GM12875 (cell line): ENCODE results near the gene TCL1A.

ENCODE experiments used
- H3K4me3 ChIP-seq: one replicate; pipeline ENCODE4 v1.5.1; 2011; ENCODE audit warnings: low read depth, low read length, control low read depth
- TF ChIP-seq, protein P1 (sequence below): IDR thresholded peaks from 2 replicates; pipeline ENCODE4 v1.5.1; 2011; ENCODE audit warnings: low read depth, mild to moderate bottlenecking, control low read depth, inconsistent platforms, low read length, moderate library complexity, borderline replicate concordance; ENCODE audit not compliant: insufficient read depth

The TCL1A gene

DNA sequence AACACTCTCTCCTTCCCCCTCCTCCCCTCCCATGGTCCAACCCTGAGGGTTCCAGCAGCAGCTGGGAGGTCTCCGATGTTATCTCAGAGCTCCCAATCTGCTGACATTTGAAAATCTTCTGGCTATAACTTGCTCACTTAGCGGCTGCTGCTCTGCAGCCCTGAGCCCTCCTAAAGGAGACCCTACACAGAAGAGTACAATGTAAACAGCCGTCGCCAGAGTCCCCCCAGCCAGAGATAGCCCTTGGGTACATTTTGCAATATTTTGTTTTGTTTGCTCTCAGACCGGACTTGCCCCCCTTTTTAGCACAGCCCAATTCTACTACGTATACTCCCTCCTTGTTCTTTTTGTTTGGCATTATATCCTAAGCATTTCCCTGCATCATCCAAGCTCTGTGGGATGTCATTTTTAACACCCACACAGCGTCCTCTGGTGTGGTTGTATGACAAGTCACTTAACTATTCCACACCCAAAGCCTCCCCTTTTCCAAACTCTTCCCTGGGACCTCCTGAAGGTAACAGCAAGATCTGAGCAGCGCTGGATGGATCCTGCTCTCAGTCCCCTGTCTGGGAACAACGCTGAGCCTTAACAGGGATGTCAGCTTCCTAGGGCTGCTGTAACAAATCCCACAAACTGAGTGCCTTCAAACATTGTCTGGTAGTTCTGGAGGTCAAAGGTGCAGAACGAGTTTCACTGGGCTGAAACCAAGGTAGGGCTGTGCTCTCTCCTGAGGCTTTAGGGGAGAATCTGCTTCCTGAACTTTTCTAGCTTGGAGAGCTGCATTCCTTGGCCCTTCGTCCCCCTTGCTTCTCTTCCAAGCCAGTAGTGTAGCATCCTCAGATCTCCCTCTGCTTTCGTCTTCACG, 53.0 kb downstream of the TCL1A start:
- no peak overlapping the region for H3K4me3 ChIP-seq
- TF ChIP-seq, protein P1, sequence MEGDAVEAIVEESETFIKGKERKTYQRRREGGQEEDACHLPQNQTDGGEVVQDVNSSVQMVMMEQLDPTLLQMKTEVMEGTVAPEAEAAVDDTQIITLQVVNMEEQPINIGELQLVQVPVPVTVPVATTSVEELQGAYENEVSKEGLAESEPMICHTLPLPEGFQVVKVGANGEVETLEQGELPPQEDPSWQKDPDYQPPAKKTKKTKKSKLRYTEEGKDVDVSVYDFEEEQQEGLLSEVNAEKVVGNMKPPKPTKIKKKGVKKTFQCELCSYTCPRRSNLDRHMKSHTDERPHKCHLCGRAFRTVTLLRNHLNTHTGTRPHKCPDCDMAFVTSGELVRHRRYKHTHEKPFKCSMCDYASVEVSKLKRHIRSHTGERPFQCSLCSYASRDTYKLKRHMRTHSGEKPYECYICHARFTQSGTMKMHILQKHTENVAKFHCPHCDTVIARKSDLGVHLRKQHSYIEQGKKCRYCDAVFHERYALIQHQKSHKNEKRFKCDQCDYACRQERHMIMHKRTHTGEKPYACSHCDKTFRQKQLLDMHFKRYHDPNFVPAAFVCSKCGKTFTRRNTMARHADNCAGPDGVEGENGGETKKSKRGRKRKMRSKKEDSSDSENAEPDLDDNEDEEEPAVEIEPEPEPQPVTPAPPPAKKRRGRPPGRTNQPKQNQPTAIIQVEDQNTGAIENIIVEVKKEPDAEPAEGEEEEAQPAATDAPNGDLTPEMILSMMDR = no peak

DNA sequence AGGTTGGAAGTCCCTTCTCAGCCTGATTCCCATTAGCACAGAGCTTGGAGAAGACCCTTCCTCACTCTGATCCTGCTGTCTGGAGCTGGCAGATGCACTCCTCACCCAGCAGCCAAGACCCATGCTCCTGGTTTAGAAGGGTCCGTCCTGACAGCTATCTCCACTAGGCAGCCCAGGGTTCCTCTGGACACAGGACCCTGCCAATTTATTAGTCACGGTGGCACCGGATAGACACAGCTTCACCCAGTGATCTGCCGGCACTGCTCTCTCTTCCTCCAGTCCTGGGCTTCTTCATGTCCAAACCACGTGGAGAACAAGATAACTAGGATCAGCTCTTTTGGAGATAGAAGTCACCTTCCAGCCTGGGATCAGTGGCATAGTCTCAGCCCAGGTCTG, 53.9 kb downstream of the TCL1A start:
- TF ChIP-seq, protein P1 = no peak
- H3K4me3 ChIP-seq = no peak overlapping the region
